T1000 (cell line): ENCODE data around the gene PALM3.
"Not testable (repeated sequence)": the region's sequence is repeated elsewhere in the genome, so short reads cannot be mapped to it uniquely, and the experiment has no call there.

ENCODE experiments used
- DNase-seq: peaks from one replicate; lab custom pipeline; 2025; ENCODE audit warnings: mixed read lengths; lab: John Stamatoyannopoulos, UW

PALM3 gene

DNA sequence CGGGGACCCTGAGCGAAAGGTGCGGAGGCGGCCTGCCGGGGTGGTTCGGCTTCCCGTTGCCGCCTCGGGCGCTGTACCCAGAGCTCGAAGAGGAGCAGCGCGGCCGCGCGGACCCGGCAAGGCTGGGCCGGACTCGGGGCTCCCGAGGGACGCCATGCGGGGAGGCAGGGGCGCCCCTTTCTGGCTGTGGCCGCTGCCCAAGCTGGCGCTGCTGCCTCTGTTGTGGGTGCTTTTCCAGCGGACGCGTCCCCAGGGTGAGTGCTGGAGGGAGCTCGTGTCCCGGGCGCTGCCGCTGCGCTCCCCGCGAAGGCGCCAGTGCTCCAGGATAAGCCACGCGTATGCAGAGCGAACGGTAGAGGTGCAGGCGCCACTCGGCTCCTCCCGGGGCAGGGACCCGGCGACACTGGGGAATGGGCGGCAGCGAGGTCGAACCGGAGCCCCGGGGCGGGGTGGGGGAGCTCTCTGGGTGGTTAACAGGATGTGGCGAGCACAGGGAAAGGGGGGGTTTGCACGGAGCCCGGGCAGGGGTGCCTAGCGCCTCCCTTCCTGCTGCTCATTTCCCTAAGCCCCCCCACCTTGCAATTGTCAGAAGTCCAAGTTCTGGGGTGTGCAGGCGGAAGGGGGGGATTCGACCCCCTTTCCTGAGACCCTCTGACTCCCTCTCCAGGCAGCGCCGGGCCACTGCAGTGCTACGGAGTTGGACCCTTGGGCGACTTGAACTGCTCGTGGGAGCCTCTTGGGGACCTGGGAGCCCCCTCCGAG is 30.0 kb downstream of the PALM3 start, which contains the start of gene IL27RA:
Gene IL27RA (plus strand): TSS at position 44 of the 762 bp plus-strand sequence. CDS start 111 bp downstream, at position 155.
- DNase-seq = peak; percentile 28

DNA sequence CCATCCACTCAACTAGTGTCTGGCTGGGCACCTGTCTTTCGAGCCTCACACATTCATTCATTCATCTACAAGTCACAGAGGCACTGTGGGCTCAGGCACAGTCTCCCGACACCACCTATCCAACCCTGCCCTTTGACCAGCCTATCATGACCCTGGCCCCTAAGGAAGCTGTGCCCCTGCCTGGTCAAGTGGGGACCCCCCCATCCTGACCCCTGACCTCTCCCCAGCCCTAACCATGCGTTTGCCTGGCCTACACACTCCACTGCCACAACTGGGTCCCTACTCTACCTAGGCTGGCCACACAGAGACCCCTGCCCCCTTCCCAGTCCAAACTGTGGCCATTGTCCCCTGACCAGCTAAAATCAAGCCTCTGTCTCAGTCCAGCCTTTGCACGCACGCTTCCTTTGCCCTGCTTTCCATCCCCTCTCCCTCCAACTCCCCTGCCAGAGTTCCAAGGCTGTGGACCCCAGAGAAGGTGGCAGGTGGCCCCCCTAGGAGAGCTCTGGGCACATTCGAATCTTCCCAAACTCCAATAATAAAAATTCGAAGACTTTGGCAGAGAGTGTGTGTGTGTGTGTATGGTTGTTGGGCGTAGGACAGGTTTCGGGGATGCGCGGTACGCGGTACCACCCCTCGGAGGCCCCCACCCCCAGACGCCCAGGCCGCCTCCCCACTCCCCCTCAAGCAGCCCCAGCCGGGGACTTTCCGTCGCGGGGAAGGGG is 30.7 kb downstream of the PALM3 start:
- DNase-seq = no peak

DNA sequence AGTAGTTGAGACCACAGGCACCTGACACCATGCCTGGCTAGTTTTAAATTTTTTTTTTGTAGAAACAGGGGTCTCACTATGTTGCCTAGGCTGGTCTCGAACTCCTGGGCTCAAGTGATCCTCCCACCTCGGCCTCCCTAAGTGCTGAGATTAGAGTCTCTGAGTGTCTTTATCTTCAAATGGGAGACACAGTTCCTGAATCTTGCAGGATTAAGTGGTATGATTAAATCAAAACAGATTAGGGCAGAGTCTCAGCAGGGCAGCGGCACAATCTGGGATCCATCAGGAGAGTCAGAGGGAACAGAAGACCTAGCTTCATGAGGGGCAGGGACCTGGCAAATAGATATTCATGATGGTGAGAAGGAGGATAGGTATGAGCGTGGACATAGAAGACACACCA is 33.0 kb downstream of the PALM3 start:
- no peak for DNase-seq

DNA sequence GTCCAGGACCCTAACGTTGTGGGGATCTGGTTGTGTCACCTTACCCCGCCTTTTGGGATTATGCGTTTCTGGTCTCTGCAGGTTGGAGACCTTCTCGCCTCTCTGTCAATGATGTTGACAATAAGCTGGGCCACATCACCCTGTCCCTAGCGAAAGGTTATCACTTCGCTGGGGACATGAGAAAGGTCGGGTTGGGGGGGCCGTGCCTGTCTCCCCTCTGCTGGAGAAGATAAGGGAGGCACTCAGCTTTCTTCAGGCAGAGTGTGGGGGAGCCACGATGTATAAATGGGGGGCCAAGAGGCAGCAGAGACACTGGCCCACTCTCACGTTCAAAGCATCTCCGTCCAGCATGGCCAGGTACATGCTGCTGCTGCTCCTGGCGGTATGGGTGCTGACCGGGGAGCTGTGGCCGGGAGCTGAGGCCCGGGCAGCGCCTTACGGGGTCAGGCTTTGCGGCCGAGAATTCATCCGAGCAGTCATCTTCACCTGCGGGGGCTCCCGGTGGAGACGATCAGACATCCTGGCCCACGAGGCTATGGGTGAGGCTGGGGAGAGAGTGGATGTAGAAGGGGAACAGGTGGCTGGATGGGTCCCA is 33.9 kb downstream of the PALM3 start, which contains the start of gene RLN3:
Gene RLN3 (plus strand): TSS at position 293 of the 595 bp plus-strand sequence. CDS start 57 bp downstream, at position 350.
- no peak for DNase-seq

GRCh38 chr19:14026652-14027192 is 35.2 kb downstream of the PALM3 start:
- DNase-seq = not testable (repeated sequence)

GRCh38 chr19:14023404-14024235 is 38.3 kb downstream of the PALM3 start:
- no peak for DNase-seq

DNA sequence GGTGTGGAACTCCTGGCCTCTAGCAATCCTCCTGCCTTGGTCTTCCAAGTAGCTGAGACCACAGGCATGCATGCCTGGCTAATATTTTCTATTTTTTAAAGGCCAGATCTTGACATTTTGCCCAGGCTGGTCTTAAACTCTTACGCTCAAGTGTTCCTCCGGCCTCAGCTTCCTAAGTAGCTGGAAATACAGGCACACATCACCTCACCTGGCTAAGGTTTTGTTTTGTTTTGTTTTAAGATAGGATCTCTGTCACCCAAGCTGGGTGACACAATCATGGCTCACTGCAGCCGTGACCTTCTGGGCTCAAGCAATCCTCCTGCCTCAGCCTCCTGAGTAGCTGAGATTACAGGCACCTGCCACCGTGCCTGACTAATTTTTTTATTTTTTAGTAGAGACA is 39.4 kb downstream of the PALM3 start:
- no peak for DNase-seq

DNA sequence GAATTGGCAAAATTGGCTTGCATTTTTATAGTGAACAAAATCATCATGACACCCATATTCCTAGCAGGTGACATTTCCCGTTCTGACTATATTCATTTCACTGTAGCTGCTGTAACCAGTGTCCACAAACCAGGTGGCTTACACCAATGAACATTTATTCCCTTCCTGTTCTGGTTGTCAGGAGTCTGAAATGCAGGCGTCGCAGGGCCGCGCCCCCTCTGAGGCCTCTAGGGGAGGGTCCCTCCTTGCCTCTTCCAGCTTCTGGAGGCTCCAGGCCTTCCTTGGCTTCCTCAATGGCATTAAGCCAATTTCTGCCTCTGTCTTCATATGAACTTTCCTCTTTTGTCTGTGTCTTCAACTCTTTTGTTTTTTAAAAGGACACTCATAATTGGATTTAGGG is 40.4 kb downstream of the PALM3 start:
- no peak for DNase-seq

- DNase-seq = not testable (repeated sequence)
Measured at GRCh38 chr19:14019739-14020138, 42.1 kb downstream of the PALM3 start.

- no peak for DNase-seq
Measured at GRCh38 chr19:14019100-14019499, 42.8 kb downstream of the PALM3 start.

DNA sequence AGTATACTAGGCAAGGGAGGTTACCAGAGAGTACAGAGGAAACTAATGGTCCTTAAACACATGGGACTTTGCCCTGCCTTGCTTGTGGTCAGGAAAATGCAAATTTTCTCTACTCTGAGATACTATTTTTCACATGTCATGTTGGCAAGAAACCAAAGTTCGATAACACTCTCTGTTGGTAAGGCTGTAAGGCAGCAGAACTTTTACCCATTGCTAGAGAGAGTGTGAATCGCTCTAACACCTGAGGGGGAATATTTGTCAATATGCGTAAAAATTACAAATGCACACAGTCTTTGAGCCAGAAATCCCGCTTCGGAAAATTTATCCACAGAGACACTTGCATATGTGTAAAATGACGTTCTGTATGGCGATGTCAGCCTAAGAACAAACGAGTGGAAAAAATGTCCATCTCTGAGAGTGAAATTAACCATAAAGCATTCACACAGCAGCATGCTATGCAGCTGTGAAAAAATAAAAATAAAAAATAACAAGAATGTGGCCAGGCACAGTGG is 46.3 kb downstream of the PALM3 start:
- no peak for DNase-seq

DNA sequence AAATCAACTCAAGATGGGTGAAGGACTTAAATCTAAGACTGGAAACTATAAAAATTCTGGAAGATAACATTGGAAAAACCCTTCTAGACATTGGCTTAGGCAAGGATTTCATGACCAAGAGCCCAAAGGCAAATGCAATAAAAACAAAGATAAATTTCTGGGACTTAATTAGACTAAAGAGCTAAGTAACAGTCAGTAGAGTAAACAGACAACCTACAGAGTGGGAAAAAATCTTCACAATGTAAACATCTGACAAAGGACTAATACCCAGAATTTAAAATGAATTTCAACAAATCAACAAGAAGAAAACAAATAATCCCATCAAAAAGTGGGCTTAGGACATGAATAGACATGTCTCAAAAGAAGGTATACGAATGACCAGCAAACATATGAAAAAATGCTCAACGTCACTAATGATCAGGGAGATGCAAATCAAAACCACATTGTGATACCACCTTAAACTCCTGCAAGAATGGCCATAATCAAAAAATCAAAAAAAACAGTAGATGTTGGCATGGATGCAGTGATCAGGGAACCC is 49.4 kb downstream of the PALM3 start:
- no peak for DNase-seq

- no peak for DNase-seq
Measured at GRCh38 chr19:14006766-14007562, 54.9 kb downstream of the PALM3 start.

DNA sequence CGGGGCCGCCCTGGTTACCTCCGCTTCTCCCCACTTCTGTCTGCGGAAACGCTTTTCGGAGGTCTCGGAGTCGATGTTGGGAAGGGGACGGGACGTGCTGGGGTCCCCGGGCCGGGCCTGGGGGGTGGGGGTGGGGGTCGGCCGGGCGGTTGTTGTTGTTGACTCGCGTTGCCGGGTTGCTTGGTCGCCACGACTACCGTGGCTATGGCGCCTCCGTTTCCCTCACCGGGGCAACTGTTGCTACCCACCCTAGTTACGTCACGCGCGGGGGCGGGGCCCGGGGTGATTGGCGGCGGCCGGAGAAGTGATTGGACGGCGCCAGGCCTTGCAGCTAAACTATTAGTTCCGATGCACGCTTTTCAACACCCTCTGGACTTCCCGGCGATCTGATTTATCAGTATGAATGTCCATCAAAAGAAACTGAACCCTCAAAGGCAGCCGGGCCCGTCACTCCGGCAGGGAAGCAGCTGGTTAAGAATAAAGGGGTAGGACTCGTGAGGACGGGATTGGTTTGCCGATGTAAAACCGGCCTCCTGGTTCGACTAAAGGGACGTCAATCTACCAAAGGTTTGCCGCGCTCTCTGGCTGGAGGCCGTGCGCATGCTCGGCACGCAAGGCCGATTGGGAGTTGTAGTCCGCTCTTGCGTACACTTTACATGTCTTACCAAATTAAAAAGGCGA is 55.7 kb downstream of the PALM3 start, which contains the start of gene RFX1:
Gene RFX1 (minus strand): TSS at position 236 of the 681 bp plus-strand sequence. CDS start 12,477 bp downstream, outside the sequence.
- DNase-seq = peak; percentile 98

DNA sequence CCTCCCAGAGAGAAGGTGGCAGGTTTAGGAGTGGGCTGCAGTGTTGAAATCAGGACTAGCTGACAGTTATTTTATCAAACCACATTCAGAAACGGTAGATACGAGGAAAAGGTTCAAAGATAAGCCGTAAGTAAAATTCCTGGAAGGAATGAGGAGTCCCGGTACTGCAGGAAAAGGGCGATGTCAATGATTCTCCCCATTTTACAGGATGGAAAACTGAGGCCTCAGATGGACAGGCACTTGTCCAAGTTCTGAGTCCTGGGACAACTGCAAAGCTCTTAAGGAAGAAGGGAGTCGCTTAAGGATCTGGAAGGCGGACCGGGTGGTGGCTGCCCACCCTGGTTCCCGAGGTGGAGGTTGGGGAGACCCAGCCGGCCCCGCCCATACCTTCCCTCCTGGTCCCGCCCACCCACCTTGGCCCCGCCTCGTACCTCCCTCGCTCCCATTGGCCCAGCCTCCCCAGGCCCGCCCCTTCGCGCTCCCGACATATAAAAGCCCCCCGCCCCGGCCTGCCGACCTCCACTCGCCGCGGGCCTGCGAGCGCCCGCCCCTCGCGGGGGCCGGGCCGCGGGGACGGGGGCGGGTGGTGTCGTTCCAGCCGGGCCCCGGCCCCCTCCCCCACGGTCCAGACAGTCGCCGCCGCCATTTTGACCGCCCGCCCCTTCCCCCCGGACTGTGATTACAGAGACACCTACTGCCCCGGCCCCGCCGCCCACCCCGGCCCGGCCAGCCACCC is 56.4 kb downstream of the PALM3 start:
- DNase-seq = peak; percentile 72

DNA sequence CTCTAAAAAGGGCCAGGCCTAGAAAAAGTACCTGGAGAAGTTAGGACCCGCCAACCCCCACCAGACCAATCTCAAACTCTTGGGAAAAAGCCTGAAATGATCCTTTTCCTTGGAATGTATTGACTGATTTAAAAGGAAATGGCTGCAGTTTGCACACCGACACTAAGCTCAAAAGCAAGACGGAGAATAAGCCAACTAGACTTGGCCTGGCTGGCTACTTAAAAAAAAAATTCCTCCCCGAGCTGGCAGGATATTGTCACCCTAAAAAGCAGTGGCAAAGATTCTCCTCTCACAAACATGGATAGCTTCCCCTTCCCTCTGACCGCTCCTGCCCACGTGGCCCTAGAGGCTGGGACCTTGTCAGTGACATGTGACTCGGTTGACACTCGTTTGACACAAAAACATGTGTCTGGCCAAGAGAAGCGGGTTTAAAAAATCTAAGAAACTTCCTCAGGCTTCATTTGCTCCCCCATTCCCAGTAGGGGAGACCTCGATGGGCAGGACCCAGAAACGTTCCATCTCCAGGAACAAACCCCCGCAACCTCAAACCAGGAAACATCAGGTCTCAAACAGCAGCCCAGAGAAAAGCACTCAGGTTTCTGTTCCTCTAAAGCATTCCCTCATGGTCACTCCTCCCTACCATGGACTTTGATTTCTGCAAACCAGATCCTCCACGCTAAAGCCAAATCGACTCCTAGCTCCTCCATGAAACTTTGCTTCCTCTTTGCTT is 57.1 kb downstream of the PALM3 start:
- DNase-seq = no peak
